Tibial artery (tissue), 4 donors: ENCODE data around the gene ACAN.

Experiments
- DNase-seq, 2 donors: peaks; one replicate each; pipeline ENCODE4 v3.0.0-alpha.2; 2019
- H3K27ac ChIP-seq, 2 donors: fragments of 200-600 bp; sonication (generic) in 1 of 2; 1 replicate in 1 of 2; 2 replicates in 1 of 2; pipeline ENCODE4 v1.5.1; 2018 to 2019; ENCODE audit warnings: mild to moderate bottlenecking in 1 of 2
- H3K27me3 ChIP-seq, 2 donors: fragments of 200-600 bp; sonication (generic) in 1 of 2; one replicate each; pipeline versions ENCODE4 v1.5.1 to v1.6.0; 2016 to 2019
- H3K36me3 ChIP-seq, 3 donors: fragments of 200-600 bp; sonication (generic) in 2 of 3; one replicate each; pipeline ENCODE4 v1.5.1; 2016 to 2019; ENCODE audit warnings: mild to moderate bottlenecking in 2 of 3
- H3K4me1 ChIP-seq, 4 donors: fragments of 200-600 bp; sonication (generic) in 2 of 4; 1 replicate in 3 of 4; 2 replicates in 1 of 4; pipeline ENCODE4 v1.5.1; 2016 to 2019
- H3K4me3 ChIP-seq, 2 donors: fragments of 200-600 bp; sonication (generic) in 1 of 2; 1 replicate in 1 of 2; 2 replicates in 1 of 2; pipeline ENCODE4 v1.5.1; 2018 to 2019; ENCODE audit warnings: mild to moderate bottlenecking in 2 of 2
- H3K9me3 ChIP-seq, 3 donors: fragments of 200-600 bp; sonication (generic) in 1 of 3; one replicate each; pipeline ENCODE4 v1.5.1; 2016 to 2019
- intact Hi-C: fragments of 100-400 bp; cut with DNase I; formaldehyde crosslinking; loops from one replicate; pipeline ENCODE4 v1.15.0; 2023; ENCODE audit warnings: low total_unique reads
- TF ChIP-seq, protein P1 (sequence below), 2 experiments: fragments of 200-600 bp in 1 of 2; fragments of 450-650 bp in 1 of 2; IDR thresholded peaks; one replicate each; pipeline ENCODE4 v1.5.1; 2017 to 2019; ENCODE audit warnings: antibody characterized with exemption in 2 of 2, mild to moderate bottlenecking in 1 of 2, moderate library complexity in 1 of 2

The ACAN gene

DNA sequence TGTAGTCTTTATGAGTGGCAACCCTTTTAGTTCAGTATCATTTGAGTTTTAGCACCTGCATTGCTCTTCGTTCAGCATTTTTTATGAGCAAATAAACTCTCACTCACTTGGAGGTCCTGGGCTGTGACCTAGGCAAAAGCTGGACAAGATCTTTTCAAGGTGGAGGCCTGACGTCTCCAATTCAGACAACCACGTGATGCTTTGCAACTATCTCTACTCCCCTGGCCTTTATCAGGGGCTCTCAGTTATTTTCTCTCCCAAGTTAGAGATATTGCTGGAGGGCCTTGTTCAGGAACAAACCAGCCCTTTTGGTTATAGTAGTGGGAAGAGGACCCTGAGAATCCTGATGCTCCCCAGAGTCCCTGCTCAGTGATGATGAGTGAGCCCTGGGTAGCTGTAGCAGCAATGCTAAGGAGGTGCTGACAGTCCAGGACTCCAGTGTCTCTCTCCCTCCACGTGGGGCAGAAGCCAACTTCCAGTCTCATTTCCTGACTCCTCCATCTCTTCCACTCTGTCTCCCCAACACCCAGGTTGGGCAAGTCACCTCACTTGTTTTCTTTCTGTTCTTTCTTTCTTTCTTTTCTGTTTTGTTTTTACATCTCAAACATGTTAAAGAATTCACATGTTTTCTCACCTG, 61.7 kb downstream of the ACAN start:
- Histone ChIP-seq H3K27ac (no peak overlapping the region), H3K4me1 (no peaks in the 10 kb centered on the region), H3K9me3 (no peaks in the 10 kb centered on the region), H3K36me3 (peaks cover 0 to 46% (median 0%) of the 10 kb centered on the region in 3 donors), H3K27me3 (no peaks in the 10 kb centered on the region), H3K4me3 (no peak overlapping the region)
- DNase-seq, result no peak
- TF ChIP-seq, protein P1, sequence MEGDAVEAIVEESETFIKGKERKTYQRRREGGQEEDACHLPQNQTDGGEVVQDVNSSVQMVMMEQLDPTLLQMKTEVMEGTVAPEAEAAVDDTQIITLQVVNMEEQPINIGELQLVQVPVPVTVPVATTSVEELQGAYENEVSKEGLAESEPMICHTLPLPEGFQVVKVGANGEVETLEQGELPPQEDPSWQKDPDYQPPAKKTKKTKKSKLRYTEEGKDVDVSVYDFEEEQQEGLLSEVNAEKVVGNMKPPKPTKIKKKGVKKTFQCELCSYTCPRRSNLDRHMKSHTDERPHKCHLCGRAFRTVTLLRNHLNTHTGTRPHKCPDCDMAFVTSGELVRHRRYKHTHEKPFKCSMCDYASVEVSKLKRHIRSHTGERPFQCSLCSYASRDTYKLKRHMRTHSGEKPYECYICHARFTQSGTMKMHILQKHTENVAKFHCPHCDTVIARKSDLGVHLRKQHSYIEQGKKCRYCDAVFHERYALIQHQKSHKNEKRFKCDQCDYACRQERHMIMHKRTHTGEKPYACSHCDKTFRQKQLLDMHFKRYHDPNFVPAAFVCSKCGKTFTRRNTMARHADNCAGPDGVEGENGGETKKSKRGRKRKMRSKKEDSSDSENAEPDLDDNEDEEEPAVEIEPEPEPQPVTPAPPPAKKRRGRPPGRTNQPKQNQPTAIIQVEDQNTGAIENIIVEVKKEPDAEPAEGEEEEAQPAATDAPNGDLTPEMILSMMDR (IDR thresholded peaks at IDR 0.05), result no peak
- intact Hi-C loops, result no loop called here

- DNase-seq, result no peak
- H3K4me3 ChIP-seq, result no peak overlapping the region
- no peaks in the 10 kb centered on the region for H3K4me1 ChIP-seq
- H3K9me3 ChIP-seq, result no peaks in the 10 kb centered on the region
- H3K27ac ChIP-seq, result no peak overlapping the region
- H3K27me3 ChIP-seq, result no peaks in the 10 kb centered on the region
- intact Hi-C loops, result no loop called here
- TF ChIP-seq, protein P1 (IDR thresholded peaks at IDR 0.05), result no peak
- H3K36me3 ChIP-seq, result peaks cover 0 to 40% (median 0%) of the 10 kb centered on the region in 3 donors
Measured at GRCh38 chr15:88865498-88866099, 62.4 kb downstream of the ACAN start.

DNA sequence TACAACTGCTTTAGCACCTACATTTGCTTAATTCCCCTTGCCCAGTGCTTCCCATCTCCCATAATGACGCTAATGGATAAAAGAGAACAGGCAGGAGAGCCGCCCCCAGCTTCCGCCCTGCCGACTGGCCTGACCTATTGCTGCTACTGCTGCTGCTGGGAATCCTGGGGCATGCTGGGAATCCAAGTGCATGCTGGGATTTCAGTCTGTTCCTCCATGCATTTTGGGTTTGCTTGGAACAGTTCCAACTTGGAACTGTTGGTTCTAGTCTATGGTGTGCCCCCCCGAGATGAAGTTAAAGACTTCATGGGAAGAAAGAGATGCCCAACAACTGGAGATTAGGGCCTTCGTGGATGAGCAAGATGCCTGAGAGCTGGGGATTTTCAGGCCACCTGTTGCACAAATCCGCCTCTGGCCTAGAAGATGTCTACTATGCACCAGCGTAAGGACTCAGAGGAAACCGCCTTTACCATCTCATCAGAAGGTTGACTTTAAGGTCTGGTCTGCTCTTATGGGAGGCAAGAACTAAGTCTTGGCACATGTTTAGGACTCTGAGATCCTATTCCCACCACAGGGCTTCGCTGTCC, 63.2 kb downstream of the ACAN start:
- Histone ChIP-seq H3K27me3 (no peaks in the 10 kb centered on the region), H3K9me3 (no peaks in the 10 kb centered on the region), H3K4me1 (no peaks in the 10 kb centered on the region), H3K27ac (no peak overlapping the region), H3K4me3 (no peak overlapping the region), H3K36me3 (peaks cover 0 to 32% (median 0%) of the 10 kb centered on the region in 3 donors)
- no peak for DNase-seq
- intact Hi-C loops, result no loop called here
- TF ChIP-seq, protein P1 (IDR thresholded peaks at IDR 0.05), result no peak

- TF ChIP-seq, protein P1 (IDR thresholded peaks at IDR 0.05), result no peak
- Histone ChIP-seq H3K27ac (no peak overlapping the region), H3K4me3 (no peak overlapping the region), H3K27me3 (no peaks in the 10 kb centered on the region), H3K4me1 (peaks cover 0 to 26% (median 10%) of the 10 kb centered on the region in 4 donors), H3K9me3 (no peaks in the 10 kb centered on the region), H3K36me3 (peaks cover 0 to 22% (median 0%) of the 10 kb centered on the region in 3 donors)
- DNase-seq, result no peak
- intact Hi-C loops, result no loop called here
Measured at GRCh38 chr15:88871313-88871712, 68.1 kb downstream of the ACAN start.

DNA sequence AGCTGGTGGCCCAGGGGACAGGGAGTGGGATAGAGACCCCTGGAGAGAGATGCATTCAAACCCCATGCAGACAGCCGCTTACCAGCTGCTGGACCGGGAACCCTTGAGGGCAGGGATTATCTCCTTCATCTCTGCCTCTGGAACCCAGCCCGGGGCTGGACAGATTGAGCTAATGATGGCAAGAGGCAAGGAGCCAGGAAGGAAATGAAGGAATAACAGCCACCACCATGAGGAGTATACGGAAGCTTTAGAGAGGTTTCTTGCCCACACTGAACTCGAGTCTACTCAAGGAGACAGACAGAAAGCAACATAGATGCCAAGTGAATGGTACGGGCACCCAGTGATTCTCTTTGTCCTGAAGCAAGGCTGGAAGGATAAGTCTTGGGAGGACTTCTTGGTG, 68.9 kb downstream of the ACAN start:
- no peak overlapping the region for H3K4me3 ChIP-seq
- intact Hi-C loops, result no loop called here
- peaks cover 0 to 16% (median 0%) of the 10 kb centered on the region in 3 donors for H3K36me3 ChIP-seq
- no peaks in the 10 kb centered on the region for H3K27me3 ChIP-seq
- TF ChIP-seq, protein P1 (IDR thresholded peaks at IDR 0.05), result no peak
- H3K9me3 ChIP-seq, result no peaks in the 10 kb centered on the region
- no peak for DNase-seq
- peaks cover 0 to 27% (median 10%) of the 10 kb centered on the region in 4 donors for H3K4me1 ChIP-seq
- H3K27ac ChIP-seq, result no peak overlapping the region
